Measurements from ENCODE around the gene CPA4. TPM values are rescaled to one million over a fixed set of nuclear protein-coding genes. Genes with fewer than 3 reads are reported as not detected.

CPA4 gene
- total RNA-seq, 2 donors from 2014 or later: 0.23 TPM; not detected in 1

- WGBS: 85% methylated on average over 5 of the region's 5 CpGs
- intact Hi-C loops (cut with DNase I): no loop called here
- TF ChIP-seq POLR2AphosphoS5 (IDR thresholded peaks at IDR 0.05) (no peak), CTCF (IDR thresholded peaks at IDR 0.05) (no peak), POLR2A (IDR thresholded peaks at IDR 0.05) (no peak)
Observed at GRCh38 chr7:130288829-130289228, 4.1 kb upstream of the CPA4 start.

GRCh38 chr7:130289478-130289877 lies 3.5 kb upstream of the CPA4 start:
- WGBS: 87% methylated on average over 9 of the region's 9 CpGs
- H3K9me3 ChIP-seq: no peaks in the 10 kb centered on the region

More at GRCh38 chr7:130288829-130289228, 4.1 kb upstream of the CPA4 start:
- Histone ChIP-seq H3K9me3 (no peaks in the 10 kb centered on the region), H3K27ac (no peak overlapping the region), H3K4me3 (no peak overlapping the region), H3K4me1 (replicated peaks) (no peaks in the 10 kb centered on the region), H3K36me3 (no peaks in the 10 kb centered on the region), H3K27me3 (replicated peaks; ENCODE audit: insufficient read depth) (no peaks in the 10 kb centered on the region)
- no peak for DNase-seq (ENCODE audit: low spot score)

GRCh38 chr7:130290745-130291144 lies 2.2 kb upstream of the CPA4 start:
- no peaks in the 10 kb centered on the region for H3K36me3 ChIP-seq
- no peaks in the 10 kb centered on the region for H3K4me1 ChIP-seq (replicated peaks)
- intact Hi-C loops (cut with DNase I): no loop called here
- no peak for DNase-seq (ENCODE audit: low spot score)
- H3K27ac ChIP-seq: no peak overlapping the region
- no peaks in the 10 kb centered on the region for H3K9me3 ChIP-seq
- 81% methylated on average over 6 of the region's 6 CpGs for WGBS
- H3K4me3 ChIP-seq: no peak overlapping the region
- no peak for TF ChIP-seq CTCF (IDR thresholded peaks at IDR 0.05)
- TF ChIP-seq POLR2AphosphoS5 (IDR thresholded peaks at IDR 0.05): no peak
- TF ChIP-seq POLR2A (IDR thresholded peaks at IDR 0.05): no peak
- no peaks in the 10 kb centered on the region for H3K27me3 ChIP-seq (replicated peaks; ENCODE audit: insufficient read depth)

More at GRCh38 chr7:130289478-130289877, 3.5 kb upstream of the CPA4 start:
- TF ChIP-seq CTCF (IDR thresholded peaks at IDR 0.05) (no peak), POLR2AphosphoS5 (IDR thresholded peaks at IDR 0.05) (no peak), POLR2A (IDR thresholded peaks at IDR 0.05) (no peak)
- H3K4me1 ChIP-seq (replicated peaks): no peaks in the 10 kb centered on the region
- DNase-seq (ENCODE audit: low spot score): no peak
- no peak overlapping the region for H3K27ac ChIP-seq
- intact Hi-C loops (cut with DNase I): no loop called here
- no peaks in the 10 kb centered on the region for H3K27me3 ChIP-seq (replicated peaks; ENCODE audit: insufficient read depth)
- no peak overlapping the region for H3K4me3 ChIP-seq
- no peaks in the 10 kb centered on the region for H3K36me3 ChIP-seq

GRCh38 chr7:130293521-130293920 lies 560 bp downstream of the CPA4 start:
- H3K36me3 ChIP-seq: no peaks in the 10 kb centered on the region
- no peak for DNase-seq (ENCODE audit: low spot score)
- intact Hi-C loops (cut with DNase I): no loop called here
- no peak overlapping the region for H3K4me3 ChIP-seq
- TF ChIP-seq CTCF (IDR thresholded peaks at IDR 0.05) (no peak), POLR2AphosphoS5 (IDR thresholded peaks at IDR 0.05) (no peak), POLR2A (IDR thresholded peaks at IDR 0.05) (no peak)
- no peak overlapping the region for H3K27ac ChIP-seq
- no peaks in the 10 kb centered on the region for H3K27me3 ChIP-seq (replicated peaks; ENCODE audit: insufficient read depth)
- no peaks in the 10 kb centered on the region for H3K4me1 ChIP-seq (replicated peaks)
- no peaks in the 10 kb centered on the region for H3K9me3 ChIP-seq
- 86% methylated on average over 8 of the region's 8 CpGs for WGBS

GRCh38 chr7:130294314-130294713 lies 1.4 kb downstream of the CPA4 start:
- H3K27ac ChIP-seq: no peak overlapping the region
- H3K4me3 ChIP-seq: no peak overlapping the region
- no peaks in the 10 kb centered on the region for H3K27me3 ChIP-seq (replicated peaks; ENCODE audit: insufficient read depth)
- DNase-seq (ENCODE audit: low spot score): no peak
- intact Hi-C loops (cut with DNase I): no loop called here
- 60% methylated on average over 5 of the region's 5 CpGs for WGBS
- TF ChIP-seq CTCF (IDR thresholded peaks at IDR 0.05): no peak
- TF ChIP-seq POLR2A (IDR thresholded peaks at IDR 0.05): no peak
- no peak for TF ChIP-seq POLR2AphosphoS5 (IDR thresholded peaks at IDR 0.05)
- H3K4me1 ChIP-seq (replicated peaks): no peaks in the 10 kb centered on the region
- H3K36me3 ChIP-seq: no peaks in the 10 kb centered on the region
- no peaks in the 10 kb centered on the region for H3K9me3 ChIP-seq
